Lower lobe of right lung (tissue), 2 donors: ENCODE data around the gene LMNTD1. TPM values are rescaled to one million over a fixed set of nuclear protein-coding genes. Genes with fewer than 3 reads are reported as not detected.

Experiments
- ATAC-seq, 2 donors: fragments of 200-7000 bp; cut with Tn5 transposase; one replicate each; pipeline ENCODE4 v1.9.1; 2020 to 2022; ENCODE audit warnings: mild to moderate bottlenecking in 2 of 2, moderate library complexity in 2 of 2
- DNase-seq: peaks from one replicate; pipeline ENCODE4 v3.0.0-alpha.2; 2020
- H3K27ac ChIP-seq: fragments of 200-600 bp; one replicate; pipeline ENCODE4 v1.8.0; 2022
- H3K27me3 ChIP-seq: fragments of 200-600 bp; one replicate; pipeline ENCODE4 v1.8.0; 2022; ENCODE audit warnings: low read depth
- H3K36me3 ChIP-seq: fragments of 200-600 bp; one replicate; pipeline ENCODE4 v1.8.0; 2022; ENCODE audit warnings: mild to moderate bottlenecking
- H3K4me1 ChIP-seq: fragments of 200-600 bp; one replicate; pipeline ENCODE4 v1.8.0; 2022
- H3K4me3 ChIP-seq: fragments of 200-600 bp; one replicate; pipeline ENCODE4 v1.8.0; 2022; ENCODE audit warnings: mild to moderate bottlenecking
- H3K9me3 ChIP-seq: fragments of 200-600 bp; one replicate; pipeline ENCODE4 v1.8.0; 2022
- intact Hi-C: fragments of 100-400 bp; cut with DNase I; formaldehyde crosslinking; loops from one replicate; pipeline ENCODE4 v1.11.0; 2022
- total RNA-seq: library from RNA; stranded (reverse); fragmentation: NEBNext Ultra II Directional; extraction: Animal tissue kit (Norgen Biotek cat#: 25700); gene quantifications from one replicate; pipeline ENCODE4 v1.2.1, GENCODE V29; 2021
- TF ChIP-seq, protein P1 (sequence below): fragments of 200-600 bp; IDR thresholded peaks from one replicate; pipeline ENCODE4 v1.8.0; 2022; ENCODE audit warnings: antibody characterized with exemption, mild to moderate bottlenecking
- donor health status: DM: no; HTN: yes; CAD: no; lungs with severe emphysema.

The LMNTD1 gene
- total RNA-seq, 1 donor from 2014 or later: 2.6 TPM

DNA sequence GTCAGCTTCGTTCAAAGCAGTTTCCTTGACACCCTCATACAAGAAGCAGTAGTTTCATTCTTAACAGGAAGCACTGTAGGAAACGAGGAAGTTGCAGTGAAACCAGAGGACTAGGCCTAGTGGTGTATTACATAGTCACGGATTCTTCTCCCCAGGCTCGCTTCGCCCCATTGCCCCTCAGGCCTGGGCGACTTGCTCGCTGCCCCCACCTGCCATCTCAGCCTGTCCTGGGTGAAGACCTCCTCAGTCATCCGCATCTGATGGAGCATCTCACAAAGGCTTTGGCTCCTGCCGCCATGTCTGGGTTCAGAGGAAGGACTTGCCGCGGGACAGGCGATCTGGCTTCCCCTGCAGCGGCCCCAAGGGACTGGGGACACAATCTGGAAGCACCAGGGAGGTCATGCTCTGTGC lies 93.5 kb downstream of the LMNTD1 start:
- H3K36me3 ChIP-seq: no peaks in the 10 kb centered on the region
- ATAC-seq (peak; percentile 48 to 57), DNase-seq (no peak)
- TF ChIP-seq, protein P1, sequence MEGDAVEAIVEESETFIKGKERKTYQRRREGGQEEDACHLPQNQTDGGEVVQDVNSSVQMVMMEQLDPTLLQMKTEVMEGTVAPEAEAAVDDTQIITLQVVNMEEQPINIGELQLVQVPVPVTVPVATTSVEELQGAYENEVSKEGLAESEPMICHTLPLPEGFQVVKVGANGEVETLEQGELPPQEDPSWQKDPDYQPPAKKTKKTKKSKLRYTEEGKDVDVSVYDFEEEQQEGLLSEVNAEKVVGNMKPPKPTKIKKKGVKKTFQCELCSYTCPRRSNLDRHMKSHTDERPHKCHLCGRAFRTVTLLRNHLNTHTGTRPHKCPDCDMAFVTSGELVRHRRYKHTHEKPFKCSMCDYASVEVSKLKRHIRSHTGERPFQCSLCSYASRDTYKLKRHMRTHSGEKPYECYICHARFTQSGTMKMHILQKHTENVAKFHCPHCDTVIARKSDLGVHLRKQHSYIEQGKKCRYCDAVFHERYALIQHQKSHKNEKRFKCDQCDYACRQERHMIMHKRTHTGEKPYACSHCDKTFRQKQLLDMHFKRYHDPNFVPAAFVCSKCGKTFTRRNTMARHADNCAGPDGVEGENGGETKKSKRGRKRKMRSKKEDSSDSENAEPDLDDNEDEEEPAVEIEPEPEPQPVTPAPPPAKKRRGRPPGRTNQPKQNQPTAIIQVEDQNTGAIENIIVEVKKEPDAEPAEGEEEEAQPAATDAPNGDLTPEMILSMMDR: no peak
- H3K4me3 ChIP-seq: no peak overlapping the region
- intact Hi-C loops: no loop called here
- H3K27ac ChIP-seq: no peak overlapping the region
- H3K27me3 ChIP-seq: no peaks in the 10 kb centered on the region
- H3K9me3 ChIP-seq: no peaks in the 10 kb centered on the region
- no peaks in the 10 kb centered on the region for H3K4me1 ChIP-seq

DNA sequence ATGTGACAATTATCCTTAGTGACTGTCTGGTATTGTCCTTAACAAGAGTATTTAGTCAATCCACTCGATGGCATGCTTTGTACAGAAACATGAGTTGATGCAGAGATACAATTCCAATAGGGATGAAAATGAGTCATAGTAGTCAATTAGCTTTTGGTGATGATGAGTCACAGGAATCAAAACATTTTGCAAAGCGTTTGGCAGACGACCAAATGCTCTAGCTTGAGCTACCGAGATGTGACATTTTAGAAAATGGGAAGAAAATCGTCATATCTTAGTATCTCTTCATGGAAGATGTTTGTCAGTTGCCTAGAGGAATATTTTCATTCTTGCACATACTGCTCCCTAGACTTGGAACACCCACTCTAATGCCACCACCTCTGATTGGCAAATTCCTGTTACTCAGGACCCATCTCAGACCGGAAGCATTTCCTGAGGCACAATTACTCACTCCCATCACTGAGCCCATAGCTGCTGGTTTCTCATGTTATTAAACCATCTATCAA lies 95.0 kb downstream of the LMNTD1 start:
- Histone ChIP-seq H3K4me3 (no peak overlapping the region), H3K9me3 (no peaks in the 10 kb centered on the region), H3K4me1 (no peaks in the 10 kb centered on the region), H3K27me3 (no peaks in the 10 kb centered on the region), H3K36me3 (no peaks in the 10 kb centered on the region), H3K27ac (no peak overlapping the region)
- DNase-seq (no peak), ATAC-seq (no peak)
- TF ChIP-seq, protein P1: no peak
- intact Hi-C loops: no loop called here

DNA sequence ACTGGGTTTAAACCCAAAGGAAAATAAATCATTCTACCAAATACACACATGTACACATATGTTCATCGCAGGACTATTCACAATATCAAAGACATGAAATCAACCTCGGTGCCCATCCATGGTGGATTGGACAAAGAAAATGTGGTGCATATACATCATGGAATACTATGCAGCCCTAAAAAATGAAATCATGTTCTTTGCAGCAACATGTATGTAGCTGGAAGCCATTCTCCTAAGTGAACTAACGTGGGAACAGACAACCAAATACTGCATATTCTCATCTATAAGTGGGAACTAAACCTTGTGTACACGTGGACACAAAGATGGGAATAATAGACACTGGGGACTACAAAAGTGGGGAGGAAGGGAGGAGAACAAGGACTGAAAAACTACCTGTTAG lies 96.6 kb downstream of the LMNTD1 start:
- ATAC-seq (no peak), DNase-seq (no peak)
- intact Hi-C loops: no loop called here
- no peaks in the 10 kb centered on the region for H3K4me1 ChIP-seq
- TF ChIP-seq, protein P1: no peak
- H3K4me3 ChIP-seq: no peak overlapping the region
- H3K9me3 ChIP-seq: no peaks in the 10 kb centered on the region
- H3K36me3 ChIP-seq: no peaks in the 10 kb centered on the region
- H3K27ac ChIP-seq: no peak overlapping the region
- H3K27me3 ChIP-seq: no peaks in the 10 kb centered on the region

DNA sequence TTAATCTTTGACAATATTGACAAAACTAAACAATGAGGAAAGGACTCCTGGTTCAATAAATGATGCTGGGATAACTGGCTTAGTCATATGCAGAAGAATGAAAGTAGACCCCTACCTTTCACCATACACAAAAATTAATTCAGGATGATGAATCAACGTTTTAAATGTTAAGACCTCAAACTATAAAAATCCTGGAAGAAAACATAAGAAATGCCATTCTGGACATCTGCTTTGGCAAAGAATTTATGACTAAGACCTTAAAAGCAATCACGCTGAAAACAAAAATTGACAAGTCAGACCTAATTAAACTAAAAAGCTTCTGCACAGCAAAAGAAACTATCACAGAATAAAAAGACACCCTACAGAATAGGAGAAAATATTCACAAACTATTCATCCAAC lies 97.4 kb downstream of the LMNTD1 start:
- ATAC-seq: no peak
- Histone ChIP-seq H3K27me3 (no peaks in the 10 kb centered on the region), H3K27ac (no peak overlapping the region), H3K4me1 (no peaks in the 10 kb centered on the region), H3K36me3 (no peaks in the 10 kb centered on the region), H3K9me3 (no peaks in the 10 kb centered on the region), H3K4me3 (no peak overlapping the region)
- intact Hi-C loops: no loop called here
- DNase-seq: no peak
- TF ChIP-seq, protein P1: no peak

DNA sequence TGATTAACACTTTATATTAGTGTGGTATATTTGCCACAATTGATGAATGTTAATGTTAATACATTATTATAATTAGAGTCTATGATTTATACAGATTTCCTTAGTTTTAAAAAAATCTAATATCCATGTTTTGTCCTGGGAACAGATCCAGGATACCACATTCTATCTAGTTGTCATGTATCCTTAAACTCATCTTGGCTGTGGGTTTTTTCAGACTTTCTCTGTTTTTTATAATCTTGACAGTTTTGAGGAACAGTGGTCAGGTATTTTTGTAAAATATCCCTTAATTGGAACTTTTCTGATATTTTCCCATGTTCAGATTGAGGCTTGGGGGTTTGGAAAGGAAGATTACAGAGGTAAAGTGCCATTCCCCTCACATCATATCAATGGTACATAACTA lies 104.1 kb downstream of the LMNTD1 start:
- intact Hi-C loops: no loop called here
- ATAC-seq: no peak
- TF ChIP-seq, protein P1: no peak

DNA sequence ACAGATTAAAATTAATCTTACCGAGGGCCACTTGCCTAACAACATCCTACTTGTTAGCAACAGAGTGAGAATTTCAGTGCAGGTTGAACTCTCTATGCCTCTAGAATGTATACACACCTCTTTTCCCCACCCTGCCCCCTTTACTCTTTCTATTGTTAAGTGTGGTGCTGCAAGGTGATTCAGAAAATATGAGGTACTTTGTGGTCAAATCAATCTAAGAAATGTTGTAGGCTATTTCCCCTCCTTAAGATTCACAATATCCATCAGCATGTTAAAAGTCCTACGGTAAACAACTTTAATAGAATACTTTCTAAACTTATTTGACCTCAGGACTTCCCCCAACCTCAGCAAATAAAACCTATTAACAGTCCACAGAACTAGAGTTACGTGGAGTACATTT lies 106.0 kb downstream of the LMNTD1 start:
- H3K27ac ChIP-seq: no peak overlapping the region
- H3K4me1 ChIP-seq: no peaks in the 10 kb centered on the region
- TF ChIP-seq, protein P1: no peak
- no peaks in the 10 kb centered on the region for H3K27me3 ChIP-seq
- DNase-seq (no peak), ATAC-seq (no peak)
- H3K36me3 ChIP-seq: no peaks in the 10 kb centered on the region
- intact Hi-C loops: no loop called here
- no peak overlapping the region for H3K4me3 ChIP-seq
- H3K9me3 ChIP-seq: no peaks in the 10 kb centered on the region

More for the DNA sequence above, 104.1 kb downstream of the LMNTD1 start:
- Histone ChIP-seq H3K36me3 (no peaks in the 10 kb centered on the region), H3K9me3 (no peaks in the 10 kb centered on the region), H3K4me3 (no peak overlapping the region), H3K4me1 (no peaks in the 10 kb centered on the region), H3K27ac (no peak overlapping the region), H3K27me3 (no peaks in the 10 kb centered on the region)
- no peak for DNase-seq
